NK-92 (cell line): ENCODE measurements around the gene TMOD2.

ENCODE experiments used
- DNase-seq: peaks from one replicate; lab custom pipeline; 2025; ENCODE audit not compliant: unreplicated experiment; lab: John Stamatoyannopoulos, UW

TMOD2 gene

GRCh38 chr15:51849860-51850259 is 98.5 kb downstream of the TMOD2 start:
- no peak for DNase-seq

- no peak for DNase-seq
These were observed 102.6 kb downstream of the TMOD2 start for GRCh38 chr15:51853998-51854397.

GRCh38 chr15:51855612-51856011 is 104.2 kb downstream of the TMOD2 start:
- no peak for DNase-seq

GRCh38 chr15:51856714-51857380 is 105.5 kb downstream of the TMOD2 start:
- no peak for DNase-seq

- DNase-seq: no peak
These were observed 110.4 kb downstream of the TMOD2 start for GRCh38 chr15:51861557-51862359.

- DNase-seq: no peak
These were observed 111.7 kb downstream of the TMOD2 start for GRCh38 chr15:51863131-51863530.

GRCh38 chr15:51864408-51865056 is 113.1 kb downstream of the TMOD2 start:
- no peak for DNase-seq

GRCh38 chr15:51865317-51865716 is 113.9 kb downstream of the TMOD2 start:
- DNase-seq: no peak
